Fibroblast of villous mesenchyme (primary cell): Measurements from ENCODE around the gene GNAT3. TPM values are rescaled to one million over a fixed set of nuclear protein-coding genes. Genes with fewer than 3 reads are reported as not detected.
A peak's percentile ranks its signal among the peaks of the same experiment; 100 is the strongest.

Experiments
- DNase-seq: peaks from one replicate; pipeline ENCODE4 v3.0.0-alpha.2; 2010; ENCODE audit warnings: low read depth
- H3K4me3 ChIP-seq: 2 replicates; pipeline ENCODE4 v1.5.1; 2011; ENCODE audit warnings: low read depth, mild to moderate bottlenecking, low read length
- CTCF ChIP-seq: IDR thresholded peaks from 2 replicates; pipeline ENCODE4 v1.5.1; 2012; ENCODE audit warnings: low read depth, mild to moderate bottlenecking, low read length; ENCODE audit not compliant: insufficient read depth
- total RNA-seq: library from RNA; depleted of rRNA; stranded (reverse); fragments of >200 nt; gene quantifications from 2 replicates; pipeline ENCODE4 v1.2.3, GENCODE V29; 2012

GNAT3 gene
- total RNA-seq, 1 donor: not detected

- no peak for TF ChIP-seq CTCF
- H3K4me3 ChIP-seq: no peak overlapping the region
- DNase-seq: no peak
These were observed 29.0 kb upstream of the GNAT3 start for GRCh38 chr7:80540836-80541235.

GRCh38 chr7:80537091-80537490 lies 25.2 kb upstream of the GNAT3 start:
- no peak for DNase-seq
- no peak for TF ChIP-seq CTCF
- no peak overlapping the region for H3K4me3 ChIP-seq

GRCh38 chr7:80536426-80536825 lies 24.6 kb upstream of the GNAT3 start:
- H3K4me3 ChIP-seq: no peak overlapping the region
- DNase-seq: no peak
- no peak for TF ChIP-seq CTCF

- DNase-seq: peak; percentile 10
- no peak for TF ChIP-seq CTCF
- no peak overlapping the region for H3K4me3 ChIP-seq
These were observed 21.4 kb upstream of the GNAT3 start for GRCh38 chr7:80533287-80533686.

- TF ChIP-seq CTCF: no peak
- H3K4me3 ChIP-seq: no peak overlapping the region
- no peak for DNase-seq
These were observed 20.3 kb upstream of the GNAT3 start for GRCh38 chr7:80532153-80532552.

- TF ChIP-seq CTCF: no peak
- DNase-seq: no peak
- H3K4me3 ChIP-seq: no peak overlapping the region
These were observed 18.3 kb upstream of the GNAT3 start for GRCh38 chr7:80530136-80530535.

GRCh38 chr7:80529362-80529761 lies 17.5 kb upstream of the GNAT3 start:
- H3K4me3 ChIP-seq: no peak overlapping the region
- TF ChIP-seq CTCF: no peak
- no peak for DNase-seq
